GM21360 (cell line): Measurements from ENCODE around the gene ABI3BP.

Experiments
- ATAC-seq: cut with Tn5 transposase; IDR thresholded peaks from one replicate; pipeline ENCODE4 v1.9.1; 2021; ENCODE audit warnings: mild to moderate bottlenecking, moderate library complexity; ENCODE audit not compliant: unreplicated experiment

Gene ABI3BP

GRCh38 chr3:100703865-100704264, 289.4 kb downstream of the ABI3BP start:
- no peak for ATAC-seq

- no peak for ATAC-seq
Observed at GRCh38 chr3:100702980-100703345, 290.3 kb downstream of the ABI3BP start.

GRCh38 chr3:100702082-100702979, 290.9 kb downstream of the ABI3BP start:
- no peak for ATAC-seq

GRCh38 chr3:100700708-100701107, 292.5 kb downstream of the ABI3BP start:
- no peak for ATAC-seq
